Liver (tissue), 9 donors: ENCODE data around the gene TLE2. TPM values are rescaled to one million over a fixed set of nuclear protein-coding genes. Genes with fewer than 3 reads are reported as not detected.

Source experiments
- DNase-seq: peaks from one replicate; pipeline ENCODE4 v3.0.0-alpha.2; 2017; ENCODE audit warnings: low spot score
- H3K27ac ChIP-seq, 2 donors: one replicate each; pipeline ENCODE4 v1.7.0; 2013; ENCODE audit warnings: inconsistent platforms in 2 of 2, low read length in 2 of 2, control low read depth in 1 of 2, low read depth in 1 of 2, mild to moderate bottlenecking in 1 of 2
- H3K27me3 ChIP-seq, 4 donors: one replicate each; pipeline versions ENCODE4 v1.6.1 to v1.7.0; 2013; ENCODE audit warnings: low read length in 3 of 4, inconsistent platforms in 1 of 4, mild to moderate bottlenecking in 1 of 4, moderate library complexity in 1 of 4; ENCODE audit not compliant: control insufficient read depth in 4 of 4, insufficient read depth in 4 of 4
- H3K36me3 ChIP-seq, 4 donors: one replicate each; pipeline versions ENCODE4 v1.6.1 to v1.7.0; 2013; ENCODE audit warnings: low read length in 3 of 4, mild to moderate bottlenecking in 3 of 4, low read depth in 1 of 4, moderate library complexity in 1 of 4; ENCODE audit not compliant: control insufficient read depth in 4 of 4, insufficient read depth in 3 of 4
- H3K4me1 ChIP-seq, 4 donors: one replicate each; pipeline versions ENCODE4 v1.6.1 to v1.7.0; 2013; ENCODE audit warnings: low read length in 3 of 4, mild to moderate bottlenecking in 3 of 4, moderate library complexity in 1 of 4; ENCODE audit not compliant: control insufficient read depth in 4 of 4, insufficient read depth in 4 of 4
- H3K4me3 ChIP-seq, 3 donors: one replicate each; pipeline versions ENCODE4 v1.6.1 to v1.7.0; 2013; ENCODE audit warnings: low read length in 3 of 3, control low read depth in 1 of 3, low read depth in 1 of 3, mild to moderate bottlenecking in 1 of 3
- H3K9ac ChIP-seq, 2 donors: one replicate each; pipeline ENCODE4 v1.7.0; 2013; ENCODE audit warnings: low read length in 2 of 2, mild to moderate bottlenecking in 2 of 2, moderate library complexity in 2 of 2, control low read depth in 1 of 2, low read depth in 1 of 2
- H3K9me3 ChIP-seq, 4 donors: one replicate each; pipeline versions ENCODE4 v1.6.1 to v1.7.0; 2013; ENCODE audit warnings: low read length in 3 of 4; ENCODE audit not compliant: control insufficient read depth in 4 of 4
- ATF3 ChIP-seq: IDR thresholded peaks from 2 replicates; pipeline ENCODE4 v1.6.1; 2016; ENCODE audit warnings: antibody characterized with exemption
- CTCF ChIP-seq: fragments of 150-350 bp; IDR thresholded peaks from 2 replicates; pipeline ENCODE4 v1.5.1; 2017; ENCODE audit warnings: improper control_type of control experiment, low read depth, low read length; ENCODE audit not compliant: missing input control
- FOXA1 ChIP-seq: IDR thresholded peaks from 2 replicates; pipeline ENCODE4 v1.6.1; 2016; ENCODE audit warnings: antibody characterized with exemption
- FOXA2 ChIP-seq: IDR thresholded peaks from 2 replicates; pipeline ENCODE4 v1.6.1; 2016; ENCODE audit warnings: antibody characterized with exemption
- GABPA ChIP-seq, 2 donors: IDR thresholded peaks in 1 of 2; conservative IDR thresholded peaks in 1 of 2; 2 replicates each; pipeline ENCODE4 v1.6.1; 2016; ENCODE audit warnings: antibody characterized with exemption in 2 of 2, mild to moderate bottlenecking in 1 of 2, moderate library complexity in 1 of 2
- HNF4A ChIP-seq, 2 donors: conservative IDR thresholded peaks; 2 replicates each; pipeline ENCODE4 v1.6.1; 2016; ENCODE audit warnings: antibody characterized with exemption in 2 of 2, mild to moderate bottlenecking in 2 of 2
- HNF4G ChIP-seq: IDR thresholded peaks from 2 replicates; pipeline ENCODE4 v1.6.1; 2016; ENCODE audit warnings: antibody characterized with exemption
- JUND ChIP-seq, 2 donors: IDR thresholded peaks; 2 replicates each; pipeline ENCODE4 v1.6.1; 2016; ENCODE audit warnings: antibody characterized with exemption in 2 of 2
- MAX ChIP-seq: IDR thresholded peaks from 2 replicates; pipeline ENCODE4 v1.6.1; 2016; ENCODE audit warnings: antibody characterized with exemption
- NR2F2 ChIP-seq: IDR thresholded peaks from 2 replicates; pipeline ENCODE4 v1.6.1; 2016; ENCODE audit warnings: antibody characterized with exemption
- RAD21 ChIP-seq, 2 donors: IDR thresholded peaks; 2 replicates each; pipeline ENCODE4 v1.6.1; 2016; ENCODE audit warnings: antibody characterized with exemption in 2 of 2, mild to moderate bottlenecking in 2 of 2
- SP1 ChIP-seq: IDR thresholded peaks from 2 replicates; pipeline ENCODE4 v1.6.1; 2018; ENCODE audit warnings: antibody characterized with exemption, mild to moderate bottlenecking
- TAF1 ChIP-seq: conservative IDR thresholded peaks from 2 replicates; pipeline ENCODE4 v1.6.1; 2016; ENCODE audit warnings: antibody characterized with exemption, mild to moderate bottlenecking
- ZBTB33 ChIP-seq: IDR thresholded peaks from 2 replicates; pipeline ENCODE4 v1.6.1; 2016; ENCODE audit warnings: antibody characterized with exemption
- WGBS: extraction: QIAGEN DNeasy Blood & Tissue Kit; methylation state at CpG from one replicate; pipeline ENCODE4 v1.1.7; 2013; 5-methylcytosine and 5-hydroxymethylcytosine counted together
- polyA plus RNA-seq, 2 donors: library from polyadenylated mRNA; stranded (reverse) in 1 of 2; unstranded in 1 of 2; fragments of 200-250 nt in 1 of 2; fragments of >200 nt in 1 of 2; fragmentation: Nextera tagmentation in 1 of 2; extraction: Ambion mirVana in 1 of 2; gene quantifications; one replicate each; pipeline versions ENCODE4 v1.2.1 to v1.2.3, GENCODE V29; 2013 to 2015
- total RNA-seq, 2 donors: library from RNA; depleted of rRNA; stranded (reverse); fragments of >200 nt; gene quantifications; one replicate each; pipeline ENCODE4 v1.2.3, GENCODE V29; 2014
- donor health status: healthy.
- donor health status: healthy.
- donor health status: healthy.
- donor health status: healthy.
- donor health status: healthy.

TLE2 gene
- total and polyA plus RNA-seq, 4 donors: 3.6 to 9.3 (median 5.8) TPM

- 80% methylated on average over 8 of the region's 8 CpGs for WGBS
- Histone ChIP-seq H3K4me1 (peaks cover 0 to 8% (median 3%) of the 10 kb centered on the region in 4 donors), H3K9me3 (no peaks in the 10 kb centered on the region), H3K9ac (no peak overlapping the region), H3K27ac (no peak overlapping the region), H3K4me3 (no peak overlapping the region), H3K36me3 (no peaks in the 10 kb centered on the region), H3K27me3 (no peaks in the 10 kb centered on the region)
- DNase-seq: no peak
- TF ChIP-seq FOXA2 (no peak), CTCF (no peak), TAF1 (no peak), RAD21 (IDR thresholded peaks at IDR 0.05) (peak; percentile 10 to 15)
Measured at GRCh38 chr19:3073931-3074595, 45.0 kb upstream of the TLE2 start.

GRCh38 chr19:3073159-3073563 is 44.1 kb upstream of the TLE2 start:
- TF ChIP-seq SP1 (peak; percentile 7), NR2F2 (no peak)
- H3K27ac ChIP-seq: no peak overlapping the region
- H3K4me3 ChIP-seq: no peak overlapping the region
- no peak for DNase-seq
- no peaks in the 10 kb centered on the region for H3K9me3 ChIP-seq
- H3K9ac ChIP-seq: no peak overlapping the region
- H3K27me3 ChIP-seq: no peaks in the 10 kb centered on the region
- peaks cover 0 to 8% (median 3%) of the 10 kb centered on the region in 4 donors for H3K4me1 ChIP-seq
- no peaks in the 10 kb centered on the region for H3K36me3 ChIP-seq
- WGBS: 59% methylated on average over 3 of the region's 3 CpGs

GRCh38 chr19:3071768-3072167 is 42.7 kb upstream of the TLE2 start:
- H3K4me3 ChIP-seq: no peak overlapping the region
- no peaks in the 10 kb centered on the region for H3K9me3 ChIP-seq
- WGBS: 84% methylated on average over 4 of the region's 4 CpGs
- H3K36me3 ChIP-seq: no peaks in the 10 kb centered on the region
- no peak overlapping the region for H3K27ac ChIP-seq
- H3K9ac ChIP-seq: no peak overlapping the region
- H3K27me3 ChIP-seq: no peaks in the 10 kb centered on the region
- no peak for TF ChIP-seq SP1
- no peak for TF ChIP-seq ZBTB33
- no peak for TF ChIP-seq HNF4G
- TF ChIP-seq FOXA2: no peak
- no peak for TF ChIP-seq GABPA (IDR thresholded peaks at IDR 0.05 in 1 of 2, conservative IDR thresholded peaks at IDR 0.05 in 1 of 2)
- no peak for TF ChIP-seq RAD21 (IDR thresholded peaks at IDR 0.05)
- TF ChIP-seq MAX: no peak
- no peak for TF ChIP-seq FOXA1
- no peak for TF ChIP-seq ATF3
- no peak for TF ChIP-seq HNF4A (conservative IDR thresholded peaks at IDR 0.05)
- no peak for TF ChIP-seq CTCF
- no peak for TF ChIP-seq JUND (IDR thresholded peaks at IDR 0.05)
- DNase-seq: no peak
- H3K4me1 ChIP-seq: peaks cover 0 to 8% (median 3%) of the 10 kb centered on the region in 4 donors
